HL-60 (cell line): ENCODE data around the gene ENOX1.

Experiments used
- DNase-seq, 2 experiments: peaks; one replicate each; pipeline ENCODE4 v3.0.0-alpha.2; 2010 to 2020; ENCODE audit warnings: low read depth in 1 of 2, low spot score in 1 of 2
- H3K27ac ChIP-seq: fragments of 250-450 bp; sonication (Bioruptor Pico); replicated peaks from 2 replicates; pipeline ENCODE4 v1.5.1; 2020; ENCODE audit warnings: mild to moderate bottlenecking, moderate library complexity
- H3K27me3 ChIP-seq: fragments of 250-450 bp; sonication (Bioruptor Pico); 2 replicates; pipeline ENCODE4 v1.5.1; 2021; ENCODE audit warnings: mild to moderate bottlenecking, moderate library complexity; ENCODE audit not compliant: insufficient read depth, poor library complexity, severe bottlenecking
- H3K4me3 ChIP-seq: replicated peaks from 2 replicates; pipeline ENCODE4 v1.5.1; 2011; ENCODE audit warnings: mild to moderate bottlenecking, control low read depth, low read length; ENCODE audit not compliant: insufficient read depth
- GABPA ChIP-seq: IDR thresholded peaks from 2 replicates; pipeline ENCODE4 v1.6.1; 2012; ENCODE audit warnings: low read depth
- POLR2AphosphoS5 ChIP-seq: IDR thresholded peaks from 2 replicates; pipeline ENCODE4 v1.6.1; 2012; ENCODE audit warnings: low read depth
- REST ChIP-seq: IDR thresholded peaks from 2 replicates; pipeline ENCODE4 v1.6.1; 2012; ENCODE audit warnings: low read depth; ENCODE audit not compliant: insufficient replicate concordance
- SPI1 ChIP-seq: IDR thresholded peaks from 2 replicates; pipeline ENCODE4 v1.6.1; 2012; ENCODE audit warnings: low read depth, mild to moderate bottlenecking, borderline replicate concordance
- TF ChIP-seq, protein P1 (sequence below): IDR thresholded peaks from one replicate; pipeline ENCODE4 v1.5.1; 2011; ENCODE audit warnings: low read length, control low read depth, inconsistent platforms; ENCODE audit not compliant: insufficient read depth

ENOX1 gene

GRCh38 chr13:43448605-43449336 is 338.0 kb downstream of the ENOX1 start:
- H3K27ac ChIP-seq = no peak overlapping the region
- TF ChIP-seq GABPA (no peak), POLR2AphosphoS5 (no peak), SPI1 (no peak), REST (no peak)
- TF ChIP-seq, protein P1, sequence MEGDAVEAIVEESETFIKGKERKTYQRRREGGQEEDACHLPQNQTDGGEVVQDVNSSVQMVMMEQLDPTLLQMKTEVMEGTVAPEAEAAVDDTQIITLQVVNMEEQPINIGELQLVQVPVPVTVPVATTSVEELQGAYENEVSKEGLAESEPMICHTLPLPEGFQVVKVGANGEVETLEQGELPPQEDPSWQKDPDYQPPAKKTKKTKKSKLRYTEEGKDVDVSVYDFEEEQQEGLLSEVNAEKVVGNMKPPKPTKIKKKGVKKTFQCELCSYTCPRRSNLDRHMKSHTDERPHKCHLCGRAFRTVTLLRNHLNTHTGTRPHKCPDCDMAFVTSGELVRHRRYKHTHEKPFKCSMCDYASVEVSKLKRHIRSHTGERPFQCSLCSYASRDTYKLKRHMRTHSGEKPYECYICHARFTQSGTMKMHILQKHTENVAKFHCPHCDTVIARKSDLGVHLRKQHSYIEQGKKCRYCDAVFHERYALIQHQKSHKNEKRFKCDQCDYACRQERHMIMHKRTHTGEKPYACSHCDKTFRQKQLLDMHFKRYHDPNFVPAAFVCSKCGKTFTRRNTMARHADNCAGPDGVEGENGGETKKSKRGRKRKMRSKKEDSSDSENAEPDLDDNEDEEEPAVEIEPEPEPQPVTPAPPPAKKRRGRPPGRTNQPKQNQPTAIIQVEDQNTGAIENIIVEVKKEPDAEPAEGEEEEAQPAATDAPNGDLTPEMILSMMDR = no peak
- H3K27me3 ChIP-seq = no peaks in the 10 kb centered on the region
- no peak overlapping the region for H3K4me3 ChIP-seq
- DNase-seq = no peak

- DNase-seq = no peak
- no peak overlapping the region for H3K27ac ChIP-seq
- TF ChIP-seq SPI1 = no peak
- no peak for TF ChIP-seq POLR2AphosphoS5
- TF ChIP-seq, protein P1 = no peak
- no peak for TF ChIP-seq REST
- no peak for TF ChIP-seq GABPA
- no peak overlapping the region for H3K4me3 ChIP-seq
- no peaks in the 10 kb centered on the region for H3K27me3 ChIP-seq
Measured at GRCh38 chr13:43446126-43446525, 340.6 kb downstream of the ENOX1 start.

GRCh38 chr13:43445668-43446067 is 341.1 kb downstream of the ENOX1 start:
- H3K4me3 ChIP-seq = no peak overlapping the region
- no peak overlapping the region for H3K27ac ChIP-seq
- DNase-seq = no peak
- no peaks in the 10 kb centered on the region for H3K27me3 ChIP-seq
- no peak for TF ChIP-seq GABPA
- no peak for TF ChIP-seq SPI1
- no peak for TF ChIP-seq POLR2AphosphoS5
- TF ChIP-seq, protein P1 = no peak
- TF ChIP-seq REST = no peak
